ENCODE results near the gene PPAN.

Gene PPAN

GRCh38 chr19:10132905-10133304, 26.7 kb downstream of the PPAN start:
- in situ Hi-C loops (cut with MboI; ENCODE audit: low sequenced_read_pairs, unreplicated experiment), result no loop called here
- TF ChIP-seq, protein P1, sequence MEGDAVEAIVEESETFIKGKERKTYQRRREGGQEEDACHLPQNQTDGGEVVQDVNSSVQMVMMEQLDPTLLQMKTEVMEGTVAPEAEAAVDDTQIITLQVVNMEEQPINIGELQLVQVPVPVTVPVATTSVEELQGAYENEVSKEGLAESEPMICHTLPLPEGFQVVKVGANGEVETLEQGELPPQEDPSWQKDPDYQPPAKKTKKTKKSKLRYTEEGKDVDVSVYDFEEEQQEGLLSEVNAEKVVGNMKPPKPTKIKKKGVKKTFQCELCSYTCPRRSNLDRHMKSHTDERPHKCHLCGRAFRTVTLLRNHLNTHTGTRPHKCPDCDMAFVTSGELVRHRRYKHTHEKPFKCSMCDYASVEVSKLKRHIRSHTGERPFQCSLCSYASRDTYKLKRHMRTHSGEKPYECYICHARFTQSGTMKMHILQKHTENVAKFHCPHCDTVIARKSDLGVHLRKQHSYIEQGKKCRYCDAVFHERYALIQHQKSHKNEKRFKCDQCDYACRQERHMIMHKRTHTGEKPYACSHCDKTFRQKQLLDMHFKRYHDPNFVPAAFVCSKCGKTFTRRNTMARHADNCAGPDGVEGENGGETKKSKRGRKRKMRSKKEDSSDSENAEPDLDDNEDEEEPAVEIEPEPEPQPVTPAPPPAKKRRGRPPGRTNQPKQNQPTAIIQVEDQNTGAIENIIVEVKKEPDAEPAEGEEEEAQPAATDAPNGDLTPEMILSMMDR (IDR thresholded peaks at IDR 0.05; ENCODE audit: borderline replicate concordance, control extremely low read depth, extremely low read depth, insufficient read depth, missing control alignments), result no peak
- DNase-seq (ENCODE audit: low spot score), result no peak

GRCh38 chr19:10133596-10133995, 27.4 kb downstream of the PPAN start:
- TF ChIP-seq, protein P1 (IDR thresholded peaks at IDR 0.05; ENCODE audit: borderline replicate concordance, control extremely low read depth, extremely low read depth, insufficient read depth, missing control alignments), result no peak
- DNase-seq (ENCODE audit: low spot score), result no peak
- in situ Hi-C loops (cut with MboI; ENCODE audit: low sequenced_read_pairs, unreplicated experiment), result no loop called here

- in situ Hi-C loops (cut with MboI; ENCODE audit: low sequenced_read_pairs, unreplicated experiment), result no loop called here
- DNase-seq (ENCODE audit: low spot score), result no peak
- TF ChIP-seq, protein P1 (IDR thresholded peaks at IDR 0.05; ENCODE audit: borderline replicate concordance, control extremely low read depth, extremely low read depth, insufficient read depth, missing control alignments), result no peak
Observed at GRCh38 chr19:10134040-10134439, 27.9 kb downstream of the PPAN start.

GRCh38 chr19:10135551-10136334, 29.6 kb downstream of the PPAN start:
- no peak for DNase-seq (ENCODE audit: low spot score)
- in situ Hi-C loops (cut with MboI; ENCODE audit: low sequenced_read_pairs, unreplicated experiment), result no loop called here
- TF ChIP-seq, protein P1 (IDR thresholded peaks at IDR 0.05; ENCODE audit: borderline replicate concordance, control extremely low read depth, extremely low read depth, insufficient read depth, missing control alignments), result no peak

- TF ChIP-seq, protein P1 (IDR thresholded peaks at IDR 0.05; ENCODE audit: borderline replicate concordance, control extremely low read depth, extremely low read depth, insufficient read depth, missing control alignments), result no peak
- no peak for DNase-seq (ENCODE audit: low spot score)
- in situ Hi-C loops (cut with MboI; ENCODE audit: low sequenced_read_pairs, unreplicated experiment), result no loop called here
Observed at GRCh38 chr19:10136936-10137335, 30.8 kb downstream of the PPAN start.

DNA sequence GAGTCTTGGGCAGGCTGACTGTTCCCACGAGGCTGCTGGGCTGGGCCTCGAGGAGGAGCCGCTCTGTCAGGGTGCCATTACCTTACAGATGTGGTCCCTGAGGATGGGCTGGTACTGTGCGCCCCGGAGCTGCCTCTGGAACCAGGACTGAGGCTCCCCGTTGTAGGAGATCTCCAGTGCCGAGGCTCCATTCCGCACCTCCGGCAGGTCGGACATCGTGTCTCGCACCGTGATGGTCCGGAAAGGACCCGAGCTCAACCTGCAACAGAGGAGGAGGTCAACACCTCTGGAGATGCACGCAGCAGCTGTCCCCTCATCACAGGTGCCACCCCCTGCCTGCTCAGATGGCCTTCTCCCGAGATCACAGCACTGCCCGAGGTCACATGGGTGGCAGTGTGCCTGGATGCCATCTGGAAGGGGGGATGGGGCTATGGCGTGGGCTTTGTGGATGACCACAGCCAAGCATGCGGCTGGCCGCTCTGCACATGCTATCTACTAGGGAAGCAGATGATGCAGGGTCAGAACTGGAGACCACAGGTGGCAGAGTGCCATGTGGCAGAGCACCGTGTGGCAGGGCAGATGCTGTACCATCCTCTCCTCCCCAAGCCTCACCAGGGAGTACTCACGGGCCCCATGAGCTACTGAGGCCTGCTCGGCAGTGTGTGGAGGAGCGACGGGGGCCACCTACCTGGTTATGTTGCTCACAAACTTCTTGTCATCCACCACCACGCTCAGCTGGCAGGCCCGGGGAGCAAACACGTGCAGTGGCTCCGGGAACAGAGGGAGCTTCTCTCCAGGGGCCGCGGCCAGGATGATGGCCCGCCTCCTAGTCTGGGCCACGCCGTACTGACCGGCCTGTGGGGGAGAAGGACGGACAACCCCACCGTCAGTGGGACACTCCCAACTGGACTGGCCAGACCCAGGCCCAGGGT, 31.9 kb downstream of the PPAN start:
- in situ Hi-C loops (cut with MboI; ENCODE audit: low sequenced_read_pairs, unreplicated experiment), result no loop called here
- DNase-seq (ENCODE audit: low spot score), result no peak
- TF ChIP-seq, protein P1 (IDR thresholded peaks at IDR 0.05; ENCODE audit: borderline replicate concordance, control extremely low read depth, extremely low read depth, insufficient read depth, missing control alignments), result no peak

Measured in GM13976 (cell line).